ENCODE data around the gene MED26. TPM values are rescaled to one million over a fixed set of nuclear protein-coding genes. Genes with fewer than 3 reads are reported as not detected.
A peak's percentile ranks its signal among the peaks of the same experiment; 100 is the strongest.

The MED26 gene
- total and polyA plus RNA-seq, 9 of the 15 experiments (the other 6 are each of a cell fraction or from before 2014, with no cell fraction given), result 0.71 to 15.1 (median 6.2) TPM

- no peak for TF ChIP-seq FOXP4 (CRISPR knock-in tag; IDR thresholded peaks at IDR 0.05; ENCODE audit: borderline replicate concordance)
- peak; percentile 39 to 63 for TF ChIP-seq E2F6 (IDR thresholded peaks at IDR 0.05; ENCODE audit: borderline replicate concordance in 1 of 2, extremely low read depth in 1 of 2, insufficient read depth in 1 of 2, insufficient read length in 1 of 2, low read depth in 1 of 2, low read length in 1 of 2, poor library complexity in 1 of 2, severe bottlenecking in 1 of 2)
- peak; percentile 87 to 89 for TF ChIP-seq MAZ (CRISPR knock-in tag; conservative IDR thresholded peaks at IDR 0.05 in 1 of 2, IDR thresholded peaks at IDR 0.05 in 1 of 2)
- no peak for TF ChIP-seq TGIF2 (CRISPR knock-in tag; IDR thresholded peaks at IDR 0.05)
- TF ChIP-seq STAT6 (CRISPR knock-in tag; IDR thresholded peaks at IDR 0.05), result no peak
- peak; percentile 95 for TF ChIP-seq GMEB1 (CRISPR knock-in tag; IDR thresholded peaks at IDR 0.05)
- peak; percentile 35 for TF ChIP-seq RBM22 (IDR thresholded peaks at IDR 0.05; ENCODE audit: low read depth, low read length, poor library complexity, severe bottlenecking)
- peak; percentile 68 for TF ChIP-seq KDM5B (IDR thresholded peaks at IDR 0.05; ENCODE audit: insufficient replicate concordance, low read depth, low read length)
- TF ChIP-seq ZNF263 (CRISPR knock-in tag; IDR thresholded peaks at IDR 0.05; ENCODE audit: borderline replicate concordance), result no peak
- TF ChIP-seq POLR2AphosphoS2 (IDR thresholded peaks at IDR 0.05; ENCODE audit: low read length), result no peak
- TF ChIP-seq CBX8 (IDR thresholded peaks at IDR 0.05; ENCODE audit: borderline replicate concordance, extremely low read depth, low read depth, low read length, poor library complexity, severe bottlenecking), result no peak
- peak; percentile 24; the same call in 1 of the 2 replicates for TF ChIP-seq SMARCA4 (IDR thresholded peaks at IDR 0.05)
- TF ChIP-seq MAFG (tag; conservative IDR thresholded peaks at IDR 0.05), result no peak
- TF ChIP-seq POLR2AphosphoS5 (IDR thresholded peaks at IDR 0.05; ENCODE audit: control insufficient read depth, insufficient read depth, low read depth, low read length), result peak; percentile 79
- no peak for TF ChIP-seq POU5F1 (IDR thresholded peaks at IDR 0.05; ENCODE audit: borderline replicate concordance, low read depth, low read length, partially characterized antibody)
These were observed at the start of gene MED26 (continued) for GRCh38 chr19:16628183-16628983.

Data from K562 (cell line).